Nucleus accumbens (tissue), 56 donors: ENCODE data around the gene CTNNBL1.
A peak's percentile ranks its signal among the peaks of the same experiment; 100 is the strongest.

Source experiments
- DNase-seq, 56 donors: peaks; one replicate each; lab custom pipeline; 2025; lab: John Stamatoyannopoulos, UW

CTNNBL1 gene

DNA sequence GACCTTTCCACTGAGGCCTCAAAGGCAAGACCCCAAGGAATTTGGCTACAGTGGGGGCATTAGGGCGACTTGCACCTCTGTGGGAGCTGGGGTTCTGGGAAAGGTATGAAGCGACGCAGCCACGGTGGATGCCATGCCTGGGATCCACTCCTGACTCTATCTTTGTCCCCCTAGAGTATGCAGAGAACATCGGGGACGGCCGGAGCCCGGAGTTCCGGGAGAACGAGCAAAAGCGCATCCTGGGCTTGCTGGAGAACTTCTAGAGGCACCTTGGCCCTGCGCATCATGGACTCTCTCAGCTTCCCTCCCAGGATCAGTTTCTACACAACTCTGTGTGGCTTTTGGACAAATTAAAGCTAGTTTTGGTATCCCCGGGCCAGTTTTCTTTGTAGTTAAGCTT, 177.9 kb downstream of the CTNNBL1 start:
- DNase-seq = no peak

DNA sequence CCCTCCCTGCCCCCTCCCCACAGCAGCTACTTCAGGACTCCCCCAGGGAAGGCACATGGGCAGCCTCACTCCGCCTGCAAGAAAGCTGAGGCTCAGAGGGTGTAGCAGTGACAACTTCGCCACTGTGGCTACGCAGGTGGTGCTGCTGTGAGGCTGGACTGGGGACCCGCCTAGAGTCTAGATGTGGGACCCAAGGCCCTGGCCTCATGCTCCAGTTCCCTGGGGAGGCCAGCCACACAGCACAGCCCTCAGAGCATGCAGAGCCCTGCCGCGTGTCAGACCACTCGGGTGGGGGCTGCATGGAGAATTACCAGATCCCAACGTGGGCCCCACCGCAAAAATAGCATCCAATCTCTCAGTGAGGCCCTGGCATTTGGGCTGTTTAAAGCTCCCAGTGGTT, 178.3 kb downstream of the CTNNBL1 start:
- no peak for DNase-seq

GRCh38 chr20:37873884-37874283, 180.1 kb downstream of the CTNNBL1 start:
- DNase-seq = peak in 17 of 56 donors; percentile 3 to 54 (median 14)

GRCh38 chr20:37875460-37876175, 181.8 kb downstream of the CTNNBL1 start:
- no peak for DNase-seq

DNA sequence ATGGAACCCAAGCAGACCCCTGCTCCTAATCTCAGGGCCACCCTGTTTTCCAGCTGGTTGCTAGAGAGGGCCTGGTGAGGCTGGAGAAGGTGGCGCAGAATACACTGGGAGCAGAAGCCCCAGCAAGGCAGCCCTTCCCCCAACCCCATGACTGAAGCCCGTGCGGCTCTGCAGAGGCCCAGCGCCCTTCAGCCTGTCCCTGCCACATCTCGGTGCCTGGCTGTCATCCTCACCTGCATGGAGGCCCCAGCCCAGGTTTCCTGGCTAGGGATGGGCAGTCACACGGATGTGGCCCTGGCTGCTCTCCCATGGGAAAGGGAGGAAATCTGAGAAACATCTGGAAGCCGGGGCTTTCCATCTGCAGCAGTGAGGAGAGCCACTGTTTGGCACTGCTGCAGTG, 183.0 kb downstream of the CTNNBL1 start:
- no peak for DNase-seq

GRCh38 chr20:37877832-37878772, 184.3 kb downstream of the CTNNBL1 start:
- DNase-seq = no peak

DNA sequence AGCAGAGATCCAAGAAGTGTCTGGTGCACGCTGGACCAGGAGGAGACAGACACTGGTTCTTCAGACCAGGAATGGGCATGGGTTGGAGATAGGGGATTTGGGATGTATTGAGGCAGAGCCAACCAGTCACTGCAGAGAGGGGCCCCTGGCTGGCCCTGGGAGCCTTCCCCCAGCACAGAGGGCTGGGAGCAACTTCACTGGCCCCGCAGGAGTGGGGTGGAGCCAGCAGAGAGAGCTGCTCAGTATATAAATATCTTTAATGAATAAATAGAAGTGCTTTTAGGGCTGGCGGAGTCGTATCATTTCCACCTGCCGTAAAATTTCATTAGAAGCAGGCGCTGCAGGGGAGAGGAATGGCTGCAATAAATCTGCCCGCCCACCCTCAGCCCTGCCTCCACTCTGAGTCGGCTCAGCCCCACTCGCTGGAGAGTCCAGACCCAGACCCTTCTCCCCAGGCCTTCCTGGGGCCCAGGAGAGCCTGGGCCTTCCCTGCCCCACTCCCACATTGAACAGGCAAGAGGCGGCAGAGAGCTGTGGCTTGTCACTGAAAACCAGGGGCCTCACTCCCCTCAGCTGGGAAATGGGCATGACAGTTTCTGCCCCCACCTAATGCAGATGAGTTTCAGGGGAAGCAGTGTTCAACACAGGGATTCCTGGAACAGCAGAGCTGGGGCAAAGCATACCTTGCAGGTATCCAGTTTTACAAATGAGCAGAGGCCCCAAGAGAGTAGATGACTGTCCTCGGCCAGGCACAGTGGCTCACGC, 185.2 kb downstream of the CTNNBL1 start:
- no peak for DNase-seq

DNA sequence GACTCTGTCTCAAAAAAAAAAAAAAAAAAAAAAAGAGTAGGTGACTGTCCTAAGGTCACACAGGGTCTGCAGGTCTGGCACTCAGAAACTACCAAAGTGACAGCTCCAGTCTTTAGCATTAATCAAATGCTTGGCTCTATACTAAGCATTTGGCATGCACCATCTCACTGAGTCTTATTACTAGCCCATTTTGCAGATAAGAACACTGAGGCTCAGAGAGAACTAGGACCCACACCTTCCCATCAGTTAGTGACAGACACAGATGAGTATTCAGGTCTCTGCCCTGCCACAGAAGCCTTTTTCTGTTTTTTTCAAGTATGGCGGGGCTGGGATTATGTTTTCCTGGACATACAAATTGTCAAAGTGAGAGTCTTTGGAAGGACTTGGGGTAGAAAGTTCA, 186.0 kb downstream of the CTNNBL1 start:
- DNase-seq = no peak

- no peak for DNase-seq
These were observed 187.1 kb downstream of the CTNNBL1 start for GRCh38 chr20:37880726-37881591.

GRCh38 chr20:37881601-37882343, 187.9 kb downstream of the CTNNBL1 start:
- no peak for DNase-seq

- DNase-seq = no peak
These were observed 189.3 kb downstream of the CTNNBL1 start for GRCh38 chr20:37882961-37883712.

DNA sequence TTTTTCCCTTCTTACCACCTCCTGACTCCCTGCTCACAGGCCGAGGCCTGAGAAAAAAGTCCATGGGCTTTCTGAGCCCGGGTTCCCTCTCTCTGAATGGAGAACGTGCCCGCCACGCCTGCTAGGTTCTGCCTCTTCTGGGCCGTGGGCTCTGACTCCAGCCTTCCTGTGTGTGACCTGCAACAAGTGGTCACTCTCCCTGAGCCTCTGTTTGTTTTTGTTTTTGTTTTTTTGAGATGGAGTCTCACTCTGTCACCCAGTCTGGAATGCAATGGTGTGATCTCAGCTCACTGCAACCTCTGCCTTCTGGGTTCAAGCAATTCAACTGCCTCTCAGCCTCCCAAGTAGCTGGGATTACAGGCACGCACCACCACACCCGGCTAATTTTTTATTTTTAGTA, 191.2 kb downstream of the CTNNBL1 start:
- DNase-seq = no peak

DNA sequence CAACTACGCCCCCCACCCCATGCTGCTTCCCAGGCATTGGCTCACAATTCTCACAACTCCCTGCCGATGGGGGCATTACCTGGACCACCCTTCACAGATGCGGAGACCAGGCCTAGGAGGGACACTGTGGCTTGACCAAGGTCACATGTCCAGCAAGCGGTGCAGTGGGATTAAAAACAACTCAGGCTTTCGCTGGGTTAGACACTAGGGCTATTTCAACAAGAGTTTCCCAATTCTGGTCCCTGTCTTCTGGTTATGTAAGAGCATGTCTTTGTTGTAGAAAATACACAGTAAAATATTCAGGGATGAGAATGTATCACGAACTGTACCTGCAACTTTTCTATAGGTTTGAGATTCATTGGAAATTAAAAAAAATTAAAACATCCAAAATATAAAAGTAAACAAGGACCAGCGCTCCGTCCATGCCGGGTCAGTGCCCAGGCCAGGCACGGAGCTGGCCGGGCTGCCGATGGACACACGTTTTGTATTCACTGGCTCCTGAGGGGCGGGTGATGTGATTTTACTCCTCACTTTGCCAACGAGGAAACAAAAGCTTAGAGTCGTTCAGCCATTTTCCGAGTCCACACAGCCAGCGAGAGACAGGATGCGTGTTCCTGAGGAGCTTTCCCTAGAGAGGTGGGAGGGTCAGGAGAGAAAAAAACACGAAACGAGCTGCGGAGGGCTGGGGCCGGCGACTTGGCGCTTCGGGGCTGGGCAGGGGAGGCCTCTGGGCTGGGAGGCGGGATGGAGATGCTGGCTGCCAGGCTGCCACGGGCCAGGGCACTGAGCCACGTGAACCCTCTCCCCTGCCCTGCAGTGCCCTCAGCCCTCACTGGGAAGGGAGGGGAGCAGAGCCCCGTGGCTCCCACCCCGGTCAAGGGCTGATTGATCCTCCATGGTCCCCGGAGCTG, 192.0 kb downstream of the CTNNBL1 start:
- DNase-seq = no peak

GRCh38 chr20:37886851-37887297, 193.0 kb downstream of the CTNNBL1 start:
- DNase-seq = no peak

DNA sequence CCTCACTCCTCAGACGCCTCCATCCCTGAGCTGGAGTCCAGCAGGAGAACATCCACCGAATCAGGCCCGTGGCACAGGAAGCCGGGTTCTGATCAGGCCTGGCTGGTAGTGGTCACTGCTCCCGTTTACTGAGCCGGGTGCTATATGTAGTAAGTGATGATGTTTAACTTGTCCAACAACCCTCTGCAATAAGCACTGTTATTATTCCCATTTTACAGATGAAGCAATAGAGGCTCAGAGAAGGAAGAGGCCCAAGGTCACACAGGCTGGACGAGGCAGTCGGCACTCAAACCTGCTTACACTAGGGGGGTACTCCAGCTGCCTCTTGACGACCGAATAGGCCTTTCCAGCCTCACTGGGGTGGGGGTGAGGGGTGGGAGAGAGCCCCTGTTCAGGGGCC, 194.8 kb downstream of the CTNNBL1 start:
- no peak for DNase-seq

DNA sequence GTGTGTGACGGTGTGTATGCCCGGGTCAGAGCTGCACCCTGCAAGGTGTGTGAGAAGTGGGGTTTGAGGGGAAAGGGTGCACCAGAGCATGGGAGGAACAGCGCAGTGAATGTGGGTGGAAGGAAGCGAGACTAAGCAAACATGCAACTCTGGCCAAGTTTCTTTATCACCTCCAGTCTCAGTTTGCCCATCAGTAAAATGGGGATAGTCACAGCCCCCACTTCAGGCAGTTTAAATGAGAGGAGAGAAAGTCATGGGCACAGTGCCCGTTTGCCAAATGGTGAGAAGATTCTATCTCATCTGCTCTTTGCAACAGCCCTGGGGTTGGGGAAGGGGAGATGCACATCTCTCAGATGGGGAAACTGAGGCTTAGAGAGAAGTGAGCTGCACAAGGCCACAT, 196.3 kb downstream of the CTNNBL1 start:
- no peak for DNase-seq

DNA sequence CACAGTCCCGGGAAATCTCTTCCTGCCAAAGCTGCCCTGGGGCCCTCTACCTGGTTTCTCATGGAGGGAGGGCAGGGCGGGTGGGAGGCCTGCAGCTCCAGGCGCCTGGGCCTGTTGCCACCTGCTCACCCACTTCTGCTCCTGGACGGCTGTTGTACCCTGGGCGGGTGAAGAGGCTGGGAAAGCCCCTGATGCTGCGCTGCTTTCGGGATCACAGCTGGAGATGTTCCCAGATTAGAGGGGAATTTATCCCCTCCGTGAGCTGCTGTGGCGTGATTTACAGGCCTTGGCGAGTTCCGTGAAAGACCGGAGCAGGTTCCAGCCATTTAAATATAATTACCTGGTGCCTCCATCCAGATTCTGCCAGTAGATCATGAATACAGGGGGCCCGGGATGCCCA, 196.8 kb downstream of the CTNNBL1 start:
- no peak for DNase-seq
